Stimulated activated CD8-positive, alpha-beta memory T cell treated with anti-CD3 and anti-CD28 coated beads, Interleukin-7, amount 100 ng/mL, for 48 hours (primary cell): Measurements from ENCODE around the gene OR56B4.
"Not testable (repeated sequence)": the region's sequence is repeated elsewhere in the genome, so short reads cannot be mapped to it uniquely, and the experiment has no call there.

ENCODE experiments used
- DNase-seq, 2 donors: peaks; one replicate each; pipeline ENCODE4 v3.0.0-alpha.2; 2020; ENCODE audit warnings: low read depth in 1 of 2; ENCODE audit errors: extremely low read depth in 1 of 2

Gene OR56B4, protein sequence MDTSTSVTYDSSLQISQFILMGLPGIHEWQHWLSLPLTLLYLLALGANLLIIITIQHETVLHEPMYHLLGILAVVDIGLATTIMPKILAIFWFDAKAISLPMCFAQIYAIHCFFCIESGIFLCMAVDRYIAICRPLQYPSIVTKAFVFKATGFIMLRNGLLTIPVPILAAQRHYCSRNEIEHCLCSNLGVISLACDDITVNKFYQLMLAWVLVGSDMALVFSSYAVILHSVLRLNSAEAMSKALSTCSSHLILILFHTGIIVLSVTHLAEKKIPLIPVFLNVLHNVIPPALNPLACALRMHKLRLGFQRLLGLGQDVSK

GRCh38 chr11:6107384-6107783 lies at the start of gene OR56B4:
TSS of gene OR56B4 (plus strand) at chr11:6107684. CDS start at chr11:6107779, 95 bp downstream.
- not testable (repeated sequence) for DNase-seq

GRCh38 chr11:6061475-6061874 lies 46.0 kb upstream of the OR56B4 start:
- no peak for DNase-seq

GRCh38 chr11:6062691-6063358 lies 44.7 kb upstream of the OR56B4 start:
- no peak for DNase-seq

GRCh38 chr11:6067502-6067901 lies 40.0 kb upstream of the OR56B4 start:
- DNase-seq: no peak

DNA sequence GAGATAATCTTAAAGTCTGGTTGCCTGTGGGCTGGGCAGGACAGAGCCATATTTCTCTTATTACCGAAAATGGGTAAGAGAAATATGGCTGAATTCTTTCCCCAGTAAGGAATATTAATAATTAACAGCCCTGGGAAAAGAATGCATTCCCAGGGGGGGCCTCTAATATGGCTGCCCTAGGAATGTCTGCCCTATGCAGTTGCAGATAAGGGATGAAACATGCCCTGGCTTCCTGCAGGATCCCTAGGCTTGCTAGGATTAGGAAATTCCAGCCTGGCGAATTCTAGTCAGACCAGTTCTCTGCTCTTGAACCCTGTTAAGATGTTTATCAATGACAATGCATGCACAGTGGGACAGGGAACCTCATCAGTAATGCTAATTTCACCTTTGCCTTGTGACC lies 31.0 kb upstream of the OR56B4 start:
- DNase-seq: not testable (repeated sequence)

DNA sequence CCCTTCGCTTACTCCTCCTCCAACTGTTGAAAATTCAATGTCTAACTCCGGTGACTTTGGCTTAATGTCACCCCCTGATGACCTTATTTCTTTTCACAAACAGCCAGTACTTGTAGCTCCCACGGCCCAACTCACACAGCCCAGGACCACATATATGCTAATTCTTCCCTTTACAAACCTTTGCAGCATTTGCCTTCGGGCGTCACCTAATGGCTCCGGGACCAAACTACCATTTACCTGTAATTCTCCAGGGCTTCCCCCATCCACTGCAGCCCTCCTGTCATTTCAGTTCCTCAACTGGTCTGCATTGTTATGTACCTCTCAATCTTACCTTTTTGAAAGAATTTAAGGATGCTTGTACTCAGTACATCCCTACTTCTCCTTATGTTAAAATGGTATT lies 29.8 kb upstream of the OR56B4 start:
- no peak for DNase-seq

GRCh38 chr11:6079463-6079862 lies 28.0 kb upstream of the OR56B4 start:
- DNase-seq: no peak

DNA sequence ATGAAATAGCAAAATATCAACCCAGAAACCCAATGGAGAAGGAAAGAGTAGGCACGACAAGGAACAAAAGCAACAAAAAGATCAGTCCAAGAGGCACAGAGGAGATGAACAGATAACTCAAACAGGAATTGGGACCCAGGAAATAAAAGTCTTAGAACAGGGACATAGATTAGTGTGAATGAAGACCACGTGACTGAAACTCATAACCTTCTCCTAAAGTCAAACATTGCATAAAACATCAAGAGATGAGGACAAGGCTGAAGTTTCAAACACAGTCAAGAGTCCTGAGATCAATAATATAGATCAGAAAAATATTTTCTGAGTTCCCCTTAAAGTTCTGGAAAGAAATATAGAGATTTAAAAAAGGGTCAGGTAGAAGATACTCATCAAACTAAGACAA lies 24.4 kb upstream of the OR56B4 start:
- no peak for DNase-seq

DNA sequence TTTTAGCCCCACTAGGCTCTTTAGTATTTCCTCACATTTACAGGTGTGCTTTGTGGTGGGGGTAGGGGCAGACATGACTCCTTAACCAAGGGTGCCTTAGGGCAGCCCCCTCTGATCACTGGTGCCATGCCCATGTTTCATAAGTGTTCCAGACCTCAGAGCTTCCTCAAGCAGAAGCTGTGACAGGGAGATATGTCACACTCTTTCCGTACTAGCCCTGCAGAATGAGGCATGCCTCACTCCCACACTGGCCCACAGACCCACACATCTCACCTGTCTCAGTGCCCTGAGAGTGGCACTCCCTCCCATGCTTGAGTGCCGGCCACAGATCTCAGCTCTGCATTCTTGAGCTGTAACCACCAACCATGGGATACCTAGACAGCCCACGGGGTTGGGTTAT lies 22.9 kb upstream of the OR56B4 start:
- DNase-seq: no peak

GRCh38 chr11:6094186-6094585 lies 13.3 kb upstream of the OR56B4 start:
- no peak for DNase-seq

GRCh38 chr11:6095798-6096197 lies 11.7 kb upstream of the OR56B4 start:
- no peak for DNase-seq

DNA sequence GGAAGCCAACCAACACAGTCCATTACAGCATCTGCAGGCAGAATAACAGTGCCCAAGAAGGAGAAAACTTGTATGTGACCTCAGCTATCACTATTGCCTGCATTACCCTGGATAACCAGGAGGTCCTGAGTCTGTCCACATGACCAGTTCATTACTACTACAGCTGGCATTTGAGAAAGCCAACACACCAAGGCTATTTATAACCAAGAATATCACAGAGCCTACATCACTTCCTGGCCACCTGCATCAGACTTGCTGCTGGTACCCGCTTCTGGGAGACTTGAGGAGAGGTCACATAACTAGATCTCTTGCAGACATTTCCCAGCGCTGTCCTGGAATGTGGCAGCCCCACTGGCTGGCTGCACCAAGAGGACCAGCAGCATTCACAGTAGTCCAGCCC lies 11.1 kb upstream of the OR56B4 start:
- DNase-seq: no peak

- no peak for DNase-seq
These were observed 7.9 kb upstream of the OR56B4 start for GRCh38 chr11:6099577-6099976.

- DNase-seq: no peak
These were observed 2.5 kb downstream of the OR56B4 start for GRCh38 chr11:6110011-6110410.

DNA sequence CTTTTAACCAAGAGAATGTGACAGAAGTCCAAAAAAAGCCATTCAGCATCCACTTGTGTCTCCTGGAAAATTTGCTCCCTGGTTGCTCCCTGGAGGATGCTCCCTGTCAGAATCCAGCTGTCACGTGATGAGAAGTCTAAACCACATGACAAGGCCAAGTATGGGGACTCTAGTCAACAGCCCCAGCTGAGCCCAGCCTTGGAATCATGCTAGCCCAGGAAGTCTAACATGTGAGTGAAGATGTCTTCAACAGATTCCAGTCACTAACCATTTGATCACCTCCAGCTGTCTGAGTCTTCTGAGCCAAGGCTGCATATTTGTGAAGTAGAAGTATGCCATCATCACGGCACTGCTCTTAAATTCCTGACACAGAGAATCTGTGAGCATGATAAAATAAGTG lies 4.2 kb downstream of the OR56B4 start:
- DNase-seq: no peak

- no peak for DNase-seq
These were observed 9.2 kb downstream of the OR56B4 start for GRCh38 chr11:6116638-6117037.

DNA sequence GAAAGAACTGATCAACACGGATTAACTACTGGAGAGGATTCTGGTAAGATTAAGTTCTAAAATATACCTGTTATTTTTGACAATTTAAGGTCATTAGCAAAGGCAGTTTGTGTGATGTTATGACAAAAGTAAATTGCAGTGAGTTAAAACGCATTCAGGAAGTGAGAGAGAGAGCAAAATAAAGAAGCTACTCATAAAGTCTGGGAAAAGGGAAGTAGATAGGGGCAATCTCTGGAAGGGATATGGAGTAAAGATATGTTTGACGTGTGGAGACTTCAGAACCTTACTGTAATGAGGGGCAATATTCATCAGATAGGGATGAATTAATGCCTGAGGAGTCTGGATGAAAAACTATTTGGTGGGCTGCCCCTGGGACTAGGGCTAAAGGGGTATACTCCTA lies 16.8 kb downstream of the OR56B4 start:
- DNase-seq: no peak

DNA sequence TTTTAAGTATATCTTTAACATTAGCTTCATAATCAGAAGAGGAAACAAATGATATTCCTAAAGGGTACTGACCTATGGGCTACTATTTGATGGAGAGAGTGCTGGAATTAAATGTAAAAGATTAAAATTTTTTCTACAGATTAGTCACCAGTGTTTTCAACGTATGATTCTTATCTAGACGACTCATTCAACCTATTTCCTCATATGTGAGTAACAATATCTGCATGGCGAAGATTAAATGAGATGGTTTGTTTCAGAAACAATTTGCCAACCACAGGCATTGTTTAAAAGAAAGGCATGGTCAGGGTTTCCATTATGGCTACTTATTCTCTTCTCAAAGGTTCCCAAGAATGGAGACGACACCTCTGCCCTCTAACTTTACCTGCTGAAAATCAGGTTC lies 20.4 kb downstream of the OR56B4 start:
- no peak for DNase-seq

GRCh38 chr11:6129011-6129410 lies 21.5 kb downstream of the OR56B4 start:
- no peak for DNase-seq

- no peak for DNase-seq
These were observed 22.2 kb downstream of the OR56B4 start for GRCh38 chr11:6129635-6130034.

- no peak for DNase-seq
These were observed 24.9 kb downstream of the OR56B4 start for GRCh38 chr11:6132431-6132830.

GRCh38 chr11:6135936-6136335 lies 28.5 kb downstream of the OR56B4 start:
- DNase-seq: not testable (repeated sequence)

GRCh38 chr11:6142936-6143335 lies 35.5 kb downstream of the OR56B4 start:
- no peak for DNase-seq
